ENCODE data around the gene FBXO9. TPM values are rescaled to one million over a fixed set of nuclear protein-coding genes. Genes with fewer than 3 reads are reported as not detected.

FBXO9 gene
- total RNA-seq, 1 experiment from 2014 or later = 68.4 TPM

GRCh38 chr6:53104916-53105315 lies 39.7 kb downstream of the FBXO9 start:
- Histone ChIP-seq H3K23ac (ENCODE audit: insufficient read length, low read depth, low read length) (no peak overlapping the region), H3K4me2 (ENCODE audit: insufficient read depth, insufficient read length, low read length) (no peak overlapping the region), H3K27ac (ENCODE audit: insufficient read length, low read depth, low read length) (no peak overlapping the region), H3K23me2 (ENCODE audit: insufficient read length, low read depth, low read length, poor library complexity, severe bottlenecking) (no peaks in the 10 kb centered on the region), H2BK12ac (ENCODE audit: insufficient read length, low read depth, low read length) (no peak overlapping the region), H3K27me3 (ENCODE audit: insufficient read depth, low read length) (no peaks in the 10 kb centered on the region), H2BK5ac (ENCODE audit: insufficient read length, low read length) (no peak overlapping the region), H4K20me1 (ENCODE audit: control insufficient read depth, insufficient read depth, insufficient read length) (no peaks in the 10 kb centered on the region), H2BK15ac (ENCODE audit: low read depth, low read length) (no peak overlapping the region), H3K79me1 (ENCODE audit: insufficient read depth, low read depth, low read length, poor library complexity, severe bottlenecking) (no peaks in the 10 kb centered on the region), H2AK5ac (ENCODE audit: insufficient read length, low read length) (no peak overlapping the region), H2BK20ac (ENCODE audit: low read depth, low read length, poor library complexity, severe bottlenecking) (no peak overlapping the region), H3K56ac (ENCODE audit: insufficient read length, low read depth, low read length) (no peak overlapping the region), H3K79me2 (ENCODE audit: insufficient read depth, low read length) (no peaks in the 10 kb centered on the region), H3K4me1 (ENCODE audit: insufficient read depth, low read length) (no peaks in the 10 kb centered on the region), H2BK120ac (ENCODE audit: low read depth, low read length, poor library complexity, severe bottlenecking) (no peak overlapping the region), H4K8ac (replicated peaks; ENCODE audit: insufficient read length, low read depth, low read length) (no peak overlapping the region), H3K14ac (ENCODE audit: insufficient read depth, low read length) (no peak overlapping the region), H4K5ac (ENCODE audit: insufficient read length, low read depth, low read length) (no peak overlapping the region), H3K9ac (ENCODE audit: extremely low read depth, insufficient read length, low read length) (no peak overlapping the region), H3K4ac (ENCODE audit: low read depth, low read length) (no peak overlapping the region), H4K91ac (ENCODE audit: insufficient read length, low read depth, low read length) (no peak overlapping the region), H3K9me3 (ENCODE audit: control insufficient read depth, low read depth, low read length) (no peaks in the 10 kb centered on the region), H3T11ph (ENCODE audit: low read length) (no peak overlapping the region), H3K18ac (ENCODE audit: insufficient read length, low read depth, low read length) (no peak overlapping the region), H2AFZ (ENCODE audit: low read length) (no peak overlapping the region)
- Mint-ChIP-seq H3K4me1 (peaks cover 11 to 15% of the 10 kb centered on the region in 2 experiments), H3K27me3 (ENCODE audit: low read depth) (no peaks in the 10 kb centered on the region), H3K4me3 (no peak overlapping the region), H3K27ac (no peak overlapping the region), H3K9me3 (no peaks in the 10 kb centered on the region), H3K36me3 (ENCODE audit: insufficient read depth in 1 of 3, low read depth in 3 of 3) (peaks cover 0 to 8% (median 0%) of the 10 kb centered on the region in 3 experiments; a peak in 2 of 7 replicates)
- no peak for TF ChIP-seq CTCF (conservative IDR thresholded peaks at IDR 0.05)
- DNase-seq = no peak
